Endothelial cell of umbilical vein (primary cell): ENCODE data around the gene ROCK2.

Source experiments
- EZH2 ChIP-seq: IDR thresholded peaks from 2 replicates; pipeline ENCODE4 v1.6.1; 2012; ENCODE audit warnings: borderline replicate concordance, low read depth, mild to moderate bottlenecking, moderate library complexity, low read length, inconsistent platforms; ENCODE audit not compliant: severe bottlenecking
- JUN ChIP-seq: IDR thresholded peaks from 2 replicates; pipeline ENCODE4 v1.6.1; 2011; ENCODE audit warnings: borderline replicate concordance, low read depth; ENCODE audit not compliant: insufficient read length, insufficient read depth
- MAX ChIP-seq: IDR thresholded peaks from 2 replicates; pipeline ENCODE4 v1.6.1; 2011; ENCODE audit not compliant: insufficient read depth, insufficient read length
- POLR2A ChIP-seq: IDR thresholded peaks from 2 replicates; pipeline ENCODE4 v1.6.1; 2012; ENCODE audit warnings: low read depth, mild to moderate bottlenecking, control low read depth, low read length
- POLR2AphosphoS5 ChIP-seq: IDR thresholded peaks from 2 replicates; pipeline ENCODE4 v1.6.1; 2012; ENCODE audit warnings: low read depth, mild to moderate bottlenecking, control low read depth, low read length, moderate library complexity; ENCODE audit not compliant: insufficient read depth
- TF ChIP-seq, protein P1 (sequence below), 2 donors: IDR thresholded peaks; 1 replicate in 1 of 2; 2 replicates in 1 of 2; pipeline ENCODE4 v1.5.1; 2011; ENCODE audit warnings: low read length in 2 of 2, mild to moderate bottlenecking in 2 of 2, moderate library complexity in 2 of 2, control low read depth in 1 of 2, inconsistent platforms in 1 of 2, low read depth in 1 of 2; ENCODE audit not compliant: insufficient read depth in 1 of 2; ENCODE audit errors: extremely low read depth in 1 of 2

GRCh38 chr2:11305338-11305737, 39.1 kb downstream of the ROCK2 start:
- TF ChIP-seq EZH2, result no peak
- TF ChIP-seq POLR2A, result no peak
- no peak for TF ChIP-seq MAX
- TF ChIP-seq, protein P1, sequence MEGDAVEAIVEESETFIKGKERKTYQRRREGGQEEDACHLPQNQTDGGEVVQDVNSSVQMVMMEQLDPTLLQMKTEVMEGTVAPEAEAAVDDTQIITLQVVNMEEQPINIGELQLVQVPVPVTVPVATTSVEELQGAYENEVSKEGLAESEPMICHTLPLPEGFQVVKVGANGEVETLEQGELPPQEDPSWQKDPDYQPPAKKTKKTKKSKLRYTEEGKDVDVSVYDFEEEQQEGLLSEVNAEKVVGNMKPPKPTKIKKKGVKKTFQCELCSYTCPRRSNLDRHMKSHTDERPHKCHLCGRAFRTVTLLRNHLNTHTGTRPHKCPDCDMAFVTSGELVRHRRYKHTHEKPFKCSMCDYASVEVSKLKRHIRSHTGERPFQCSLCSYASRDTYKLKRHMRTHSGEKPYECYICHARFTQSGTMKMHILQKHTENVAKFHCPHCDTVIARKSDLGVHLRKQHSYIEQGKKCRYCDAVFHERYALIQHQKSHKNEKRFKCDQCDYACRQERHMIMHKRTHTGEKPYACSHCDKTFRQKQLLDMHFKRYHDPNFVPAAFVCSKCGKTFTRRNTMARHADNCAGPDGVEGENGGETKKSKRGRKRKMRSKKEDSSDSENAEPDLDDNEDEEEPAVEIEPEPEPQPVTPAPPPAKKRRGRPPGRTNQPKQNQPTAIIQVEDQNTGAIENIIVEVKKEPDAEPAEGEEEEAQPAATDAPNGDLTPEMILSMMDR (IDR thresholded peaks at IDR 0.05; ENCODE audit: extremely low read depth in 1 of 2, insufficient read depth in 1 of 2, low read depth in 1 of 2, low read length in 2 of 2), result no peak
- TF ChIP-seq POLR2AphosphoS5, result no peak
- TF ChIP-seq JUN, result no peak
